Measurements from ENCODE around the gene NPIPB4.
"Not testable (repeated sequence)": the region's sequence is repeated elsewhere in the genome, so short reads cannot be mapped to it uniquely, and the experiment has no call there.

Gene NPIPB4

DNA sequence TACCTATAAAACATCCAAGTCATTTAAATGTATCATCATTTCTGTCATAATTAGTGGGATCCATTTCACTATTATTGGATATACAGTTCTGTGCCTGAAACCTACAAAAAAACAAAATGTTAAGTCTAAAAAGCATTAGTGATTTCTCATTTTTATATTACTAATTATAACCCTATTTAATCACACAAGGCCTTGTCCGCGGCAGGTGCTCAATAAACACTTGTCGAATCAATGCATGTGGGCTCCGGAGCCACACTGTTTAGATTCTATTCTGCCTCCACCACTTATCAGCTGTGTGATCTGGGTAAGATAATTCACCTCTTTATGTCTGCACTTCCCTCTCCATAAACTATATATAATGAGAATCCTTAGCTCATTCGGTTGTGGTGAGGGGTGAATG is at the start of gene NPIPB4:
Gene NPIPB4 (minus strand): TSS at position 101 of the 400 bp plus-strand sequence. CDS start 378 bp downstream, outside the sequence.
- not testable (repeated sequence) for H3K9me3 ChIP-seq (ENCODE audit: control insufficient read depth in 1 of 2, low read length in 2 of 2); H3K4me1 ChIP-seq (ENCODE audit: control insufficient read depth in 1 of 2, insufficient read depth in 2 of 2, low read length in 2 of 2); H3K27ac ChIP-seq (ENCODE audit: low read length); H3K4me3 ChIP-seq (ENCODE audit: low read depth in 1 of 2, low read length in 2 of 2); H3K27me3 ChIP-seq (ENCODE audit: low read depth, low read length); H3K36me3 ChIP-seq (ENCODE audit: control insufficient read depth in 1 of 2, insufficient read depth in 2 of 2, low read length in 2 of 2)

DNA sequence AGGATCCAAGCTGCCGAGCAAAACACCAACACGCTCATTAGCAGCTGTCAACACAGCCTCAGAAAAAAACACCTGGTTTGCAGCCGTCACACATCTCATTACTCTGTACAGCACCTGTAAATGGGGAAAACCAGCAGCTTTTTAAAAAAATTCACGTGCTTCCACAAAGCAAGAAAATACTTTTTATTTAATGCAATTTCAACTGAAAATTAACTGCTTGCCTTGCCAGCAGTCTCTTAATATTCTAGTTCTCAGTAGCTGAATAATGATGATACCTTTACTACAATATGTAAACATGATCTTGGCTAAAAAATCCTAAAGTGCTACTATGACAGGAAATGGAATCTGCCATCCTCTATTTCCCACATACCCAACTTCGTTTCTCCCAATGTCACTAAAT is 41.4 kb upstream of the NPIPB4 start:
- H3K9me3 ChIP-seq (ENCODE audit: control insufficient read depth in 1 of 2, low read length in 2 of 2); H3K27ac ChIP-seq (ENCODE audit: low read length); H3K27me3 ChIP-seq (ENCODE audit: low read depth, low read length); H3K36me3 ChIP-seq (ENCODE audit: control insufficient read depth in 1 of 2, insufficient read depth in 2 of 2, low read length in 2 of 2); H3K4me1 ChIP-seq (ENCODE audit: control insufficient read depth in 1 of 2, insufficient read depth in 2 of 2, low read length in 2 of 2); H3K4me3 ChIP-seq (ENCODE audit: low read depth in 1 of 2, low read length in 2 of 2): not testable (repeated sequence)

DNA sequence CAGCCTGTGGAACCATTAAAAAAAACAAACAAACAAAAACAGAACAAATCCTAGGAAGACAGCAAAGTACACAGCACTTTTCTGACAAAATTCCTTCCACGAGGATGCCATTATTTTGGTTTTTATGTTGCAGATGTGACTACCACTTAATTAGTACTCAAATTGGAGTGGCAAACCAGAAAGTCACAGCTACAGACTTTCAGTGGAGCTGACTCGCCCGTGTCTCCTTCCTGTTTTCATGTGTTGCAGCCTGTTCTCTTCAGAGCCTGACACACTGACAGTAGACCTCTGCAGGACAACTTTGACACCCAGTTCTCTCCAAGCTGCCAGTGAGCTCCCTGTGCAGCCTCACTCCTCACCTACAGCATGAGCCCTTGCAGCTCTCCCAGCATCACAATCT is 24.4 kb upstream of the NPIPB4 start:
- not testable (repeated sequence) for H3K36me3 ChIP-seq (ENCODE audit: control insufficient read depth in 1 of 2, insufficient read depth in 2 of 2, low read length in 2 of 2); H3K4me3 ChIP-seq (ENCODE audit: low read depth in 1 of 2, low read length in 2 of 2); H3K4me1 ChIP-seq (ENCODE audit: control insufficient read depth in 1 of 2, insufficient read depth in 2 of 2, low read length in 2 of 2); H3K27ac ChIP-seq (ENCODE audit: low read length); H3K27me3 ChIP-seq (ENCODE audit: low read depth, low read length); H3K9me3 ChIP-seq (ENCODE audit: control insufficient read depth in 1 of 2, low read length in 2 of 2)

DNA sequence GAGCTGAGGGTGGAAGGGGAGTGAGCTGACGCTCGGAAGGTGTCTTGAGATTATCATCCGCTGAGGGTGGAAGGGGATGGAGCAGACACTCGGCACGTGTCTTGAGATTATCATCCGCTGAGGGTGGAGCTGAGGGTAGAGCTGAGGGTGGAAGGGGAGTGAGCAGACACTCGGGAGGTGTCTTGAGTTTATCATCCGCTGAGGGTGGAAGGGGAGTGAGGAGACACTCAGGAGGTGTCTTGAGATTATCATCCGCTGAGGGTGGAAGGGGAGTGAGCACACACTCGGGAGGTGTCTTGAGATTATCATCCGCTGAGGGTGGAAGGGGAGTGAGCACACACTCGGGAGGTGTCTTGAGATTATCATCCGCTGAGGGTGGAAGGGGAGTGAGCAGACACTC is 20.4 kb downstream of the NPIPB4 start:
- H3K27ac ChIP-seq (ENCODE audit: low read length); H3K36me3 ChIP-seq (ENCODE audit: control insufficient read depth in 1 of 2, insufficient read depth in 2 of 2, low read length in 2 of 2); H3K4me1 ChIP-seq (ENCODE audit: control insufficient read depth in 1 of 2, insufficient read depth in 2 of 2, low read length in 2 of 2); H3K27me3 ChIP-seq (ENCODE audit: low read depth, low read length); H3K9me3 ChIP-seq (ENCODE audit: control insufficient read depth in 1 of 2, low read length in 2 of 2); H3K4me3 ChIP-seq (ENCODE audit: low read depth in 1 of 2, low read length in 2 of 2): not testable (repeated sequence)

DNA sequence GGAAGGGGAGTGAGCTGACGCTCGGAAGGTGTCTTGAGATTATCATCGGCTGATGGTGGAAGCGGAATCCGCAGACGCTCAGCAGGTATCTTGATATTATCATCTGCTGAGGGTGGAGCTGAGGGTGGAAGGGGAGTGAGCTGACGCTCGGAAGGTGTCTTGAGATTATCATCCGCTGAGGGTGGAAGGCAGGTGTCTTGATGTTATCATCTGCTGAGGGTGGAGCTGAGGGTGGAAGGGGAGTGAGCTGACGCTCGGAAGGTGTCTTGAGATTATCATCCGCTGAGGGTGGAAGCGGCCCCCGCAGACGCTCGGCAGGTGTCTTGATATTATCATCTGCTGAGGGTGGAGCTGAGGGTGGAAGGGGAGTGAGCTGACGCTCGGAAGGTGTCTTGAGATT is 21.2 kb downstream of the NPIPB4 start:
- not testable (repeated sequence) for H3K9me3 ChIP-seq (ENCODE audit: control insufficient read depth in 1 of 2, low read length in 2 of 2); H3K4me3 ChIP-seq (ENCODE audit: low read depth in 1 of 2, low read length in 2 of 2); H3K36me3 ChIP-seq (ENCODE audit: control insufficient read depth in 1 of 2, insufficient read depth in 2 of 2, low read length in 2 of 2); H3K27ac ChIP-seq (ENCODE audit: low read length); H3K4me1 ChIP-seq (ENCODE audit: control insufficient read depth in 1 of 2, insufficient read depth in 2 of 2, low read length in 2 of 2); H3K27me3 ChIP-seq (ENCODE audit: low read depth, low read length)

DNA sequence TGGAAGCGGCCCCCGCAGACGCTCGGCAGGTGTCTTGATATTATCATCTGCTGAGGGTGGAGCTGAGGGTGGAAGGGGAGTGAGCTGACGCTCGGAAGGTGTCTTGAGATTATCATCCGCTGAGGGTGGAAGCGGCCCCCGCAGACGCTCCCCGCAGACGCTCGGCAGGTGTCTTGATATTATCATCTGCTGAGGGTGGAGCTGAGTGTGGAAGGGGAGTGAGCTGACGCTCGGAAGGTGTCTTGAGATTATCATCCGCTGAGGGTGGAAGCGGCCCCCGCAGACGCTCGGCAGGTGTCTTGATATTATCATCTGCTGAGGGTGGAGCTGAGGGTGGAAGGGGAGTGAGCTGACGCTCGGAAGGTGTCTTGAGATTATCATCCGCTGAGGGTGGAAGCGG is 21.8 kb downstream of the NPIPB4 start:
- H3K4me3 ChIP-seq (ENCODE audit: low read depth in 1 of 2, low read length in 2 of 2); H3K9me3 ChIP-seq (ENCODE audit: control insufficient read depth in 1 of 2, low read length in 2 of 2); H3K27me3 ChIP-seq (ENCODE audit: low read depth, low read length); H3K27ac ChIP-seq (ENCODE audit: low read length); H3K4me1 ChIP-seq (ENCODE audit: control insufficient read depth in 1 of 2, insufficient read depth in 2 of 2, low read length in 2 of 2); H3K36me3 ChIP-seq (ENCODE audit: control insufficient read depth in 1 of 2, insufficient read depth in 2 of 2, low read length in 2 of 2): not testable (repeated sequence)

DNA sequence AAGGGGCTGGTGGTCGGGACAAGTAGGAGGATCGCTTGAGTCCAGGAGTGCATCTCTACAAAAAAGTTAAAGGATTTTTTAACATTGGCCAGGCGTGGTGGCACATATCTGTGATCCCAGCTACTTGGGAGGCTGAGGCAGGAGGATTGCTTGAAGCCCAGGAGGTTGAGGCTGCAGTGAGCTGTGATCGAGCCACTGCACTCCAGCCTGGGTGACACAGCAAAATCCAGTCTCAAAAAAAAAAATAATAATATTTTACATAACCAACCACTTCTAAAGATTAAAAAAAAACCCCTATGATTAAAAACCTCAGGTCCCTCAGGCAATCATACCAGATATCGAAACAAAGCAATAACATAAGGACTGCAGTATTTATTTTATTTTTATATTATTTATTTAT is 23.3 kb downstream of the NPIPB4 start:
- H3K4me1 ChIP-seq (ENCODE audit: control insufficient read depth in 1 of 2, insufficient read depth in 2 of 2, low read length in 2 of 2); H3K27ac ChIP-seq (ENCODE audit: low read length); H3K9me3 ChIP-seq (ENCODE audit: control insufficient read depth in 1 of 2, low read length in 2 of 2); H3K36me3 ChIP-seq (ENCODE audit: control insufficient read depth in 1 of 2, insufficient read depth in 2 of 2, low read length in 2 of 2); H3K4me3 ChIP-seq (ENCODE audit: low read depth in 1 of 2, low read length in 2 of 2); H3K27me3 ChIP-seq (ENCODE audit: low read depth, low read length): not testable (repeated sequence)

DNA sequence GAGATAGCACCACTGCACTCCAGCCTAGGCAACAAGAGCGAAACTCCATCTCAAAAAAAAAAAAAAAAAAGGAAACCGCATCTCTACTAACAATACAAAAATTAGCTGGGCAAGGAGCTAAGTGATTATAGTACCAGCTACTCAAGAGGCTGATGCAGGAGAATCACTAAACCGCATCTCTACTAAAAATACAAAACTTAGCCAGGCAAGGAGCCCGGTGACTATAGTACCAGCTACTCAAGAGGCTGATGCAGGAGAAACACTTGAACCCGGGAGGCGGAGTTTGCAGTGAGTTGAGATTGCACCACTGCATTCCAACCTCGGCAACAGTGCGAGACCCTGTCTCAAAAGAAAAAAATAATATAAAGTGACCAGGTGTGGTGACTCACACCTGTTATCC is 27.6 kb downstream of the NPIPB4 start:
- H3K36me3 ChIP-seq (ENCODE audit: control insufficient read depth in 1 of 2, insufficient read depth in 2 of 2, low read length in 2 of 2); H3K9me3 ChIP-seq (ENCODE audit: control insufficient read depth in 1 of 2, low read length in 2 of 2); H3K27me3 ChIP-seq (ENCODE audit: low read depth, low read length); H3K4me3 ChIP-seq (ENCODE audit: low read depth in 1 of 2, low read length in 2 of 2); H3K4me1 ChIP-seq (ENCODE audit: control insufficient read depth in 1 of 2, insufficient read depth in 2 of 2, low read length in 2 of 2); H3K27ac ChIP-seq (ENCODE audit: low read length): not testable (repeated sequence)

DNA sequence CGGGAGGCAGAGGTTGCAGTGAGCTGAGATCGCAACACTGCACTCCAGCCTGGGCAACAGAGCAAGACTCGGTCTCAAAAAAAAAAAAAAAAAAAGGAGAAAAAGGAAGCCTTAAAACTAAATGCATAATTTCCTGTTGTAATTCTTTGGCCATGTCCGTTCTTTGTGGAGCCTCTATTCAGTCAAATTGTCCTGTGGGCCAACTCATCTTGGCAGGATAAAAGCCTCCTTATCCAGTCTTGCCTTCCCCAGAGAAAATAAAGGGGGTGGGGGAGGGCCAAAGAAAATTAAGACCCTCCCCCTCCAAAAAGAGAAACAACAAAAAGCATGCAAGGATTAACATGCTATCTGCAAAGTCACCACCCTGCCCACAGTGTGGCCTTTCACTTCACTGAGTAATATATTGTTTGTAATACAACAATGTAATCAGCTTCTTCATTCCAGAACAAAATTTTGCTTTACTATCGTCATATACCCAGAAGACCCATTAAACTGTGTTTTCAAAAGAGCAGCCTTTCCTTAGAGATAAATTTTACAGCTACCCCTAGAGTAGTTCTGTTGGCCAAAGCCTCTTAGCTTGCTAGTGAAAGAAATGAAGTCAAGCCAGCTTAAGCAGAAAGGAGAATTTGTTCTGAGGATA is 31.4 kb downstream of the NPIPB4 start:
- not testable (repeated sequence) for H3K27me3 ChIP-seq (ENCODE audit: low read depth, low read length); H3K4me3 ChIP-seq (ENCODE audit: low read depth in 1 of 2, low read length in 2 of 2); H3K27ac ChIP-seq (ENCODE audit: low read length); H3K9me3 ChIP-seq (ENCODE audit: control insufficient read depth in 1 of 2, low read length in 2 of 2); H3K4me1 ChIP-seq (ENCODE audit: control insufficient read depth in 1 of 2, insufficient read depth in 2 of 2, low read length in 2 of 2); H3K36me3 ChIP-seq (ENCODE audit: control insufficient read depth in 1 of 2, insufficient read depth in 2 of 2, low read length in 2 of 2)

DNA sequence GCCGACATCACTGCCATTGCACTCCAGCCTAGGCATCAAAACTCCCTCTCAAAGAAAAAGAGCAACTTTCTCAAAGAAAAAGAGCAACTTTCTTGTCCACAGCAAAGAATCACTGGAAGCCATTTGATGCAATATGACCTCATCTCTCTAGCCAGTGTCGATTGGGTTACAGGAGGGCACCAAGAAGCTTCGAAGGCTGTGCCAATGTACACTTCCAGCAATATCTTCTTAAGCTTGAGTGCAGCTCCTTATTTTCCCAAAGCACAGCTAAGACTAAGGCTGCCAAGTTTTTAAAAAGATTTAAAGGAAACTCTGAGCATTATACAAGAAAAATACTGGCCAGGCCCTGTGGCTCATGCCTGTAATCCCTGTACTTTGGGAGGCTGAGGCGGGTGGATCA is 32.0 kb downstream of the NPIPB4 start:
- H3K4me1 ChIP-seq (ENCODE audit: control insufficient read depth in 1 of 2, insufficient read depth in 2 of 2, low read length in 2 of 2); H3K4me3 ChIP-seq (ENCODE audit: low read depth in 1 of 2, low read length in 2 of 2); H3K27me3 ChIP-seq (ENCODE audit: low read depth, low read length); H3K36me3 ChIP-seq (ENCODE audit: control insufficient read depth in 1 of 2, insufficient read depth in 2 of 2, low read length in 2 of 2); H3K9me3 ChIP-seq (ENCODE audit: control insufficient read depth in 1 of 2, low read length in 2 of 2); H3K27ac ChIP-seq (ENCODE audit: low read length): not testable (repeated sequence)

DNA sequence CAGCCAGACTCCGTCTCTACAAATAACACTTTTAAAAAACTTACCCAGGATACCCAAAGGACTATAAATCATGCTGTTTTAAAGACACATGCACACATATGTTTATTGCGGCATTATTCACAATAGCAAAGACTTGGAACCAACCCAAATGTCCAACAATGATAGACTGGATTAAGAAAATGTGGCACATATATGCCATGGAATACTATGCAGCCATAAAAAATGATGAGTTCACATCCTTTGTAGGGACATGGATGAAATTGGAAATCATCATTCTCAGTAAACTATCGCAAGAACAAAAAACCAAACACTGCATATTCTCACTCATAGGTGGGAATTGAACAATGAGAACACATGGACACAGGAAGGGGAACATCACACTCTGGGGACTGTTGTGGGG is 34.3 kb downstream of the NPIPB4 start:
- H3K4me3 ChIP-seq (ENCODE audit: low read depth in 1 of 2, low read length in 2 of 2); H3K27ac ChIP-seq (ENCODE audit: low read length); H3K4me1 ChIP-seq (ENCODE audit: control insufficient read depth in 1 of 2, insufficient read depth in 2 of 2, low read length in 2 of 2); H3K36me3 ChIP-seq (ENCODE audit: control insufficient read depth in 1 of 2, insufficient read depth in 2 of 2, low read length in 2 of 2); H3K27me3 ChIP-seq (ENCODE audit: low read depth, low read length); H3K9me3 ChIP-seq (ENCODE audit: control insufficient read depth in 1 of 2, low read length in 2 of 2): not testable (repeated sequence)

DNA sequence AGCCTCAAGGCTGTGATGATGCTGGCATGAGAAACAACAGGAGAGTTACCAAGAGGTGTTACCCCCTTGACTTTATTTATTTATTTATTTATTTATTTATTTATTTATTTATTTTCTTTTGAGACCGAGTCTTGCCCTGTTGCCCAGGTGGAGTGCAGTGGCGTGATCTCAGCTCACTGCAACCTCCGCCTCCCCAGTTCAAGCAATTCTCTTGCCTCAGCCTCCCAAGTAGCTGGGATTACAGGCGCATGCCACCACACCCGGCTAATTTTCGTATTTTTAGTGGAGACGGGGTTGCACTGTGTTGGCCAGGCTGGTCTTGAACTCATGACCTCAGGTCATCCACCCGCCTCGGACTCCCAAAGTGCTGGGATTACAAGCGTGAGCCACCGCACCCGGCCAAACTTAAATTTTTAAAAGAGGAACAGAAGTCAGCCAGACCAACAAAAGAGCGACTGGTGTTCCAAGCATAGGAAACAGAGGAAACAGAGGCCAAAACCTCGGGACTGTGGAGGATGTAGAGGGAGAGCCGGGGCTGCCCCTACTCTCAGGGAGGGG is 36.6 kb downstream of the NPIPB4 start:
- H3K9me3 ChIP-seq (ENCODE audit: control insufficient read depth in 1 of 2, low read length in 2 of 2); H3K27me3 ChIP-seq (ENCODE audit: low read depth, low read length); H3K27ac ChIP-seq (ENCODE audit: low read length); H3K36me3 ChIP-seq (ENCODE audit: control insufficient read depth in 1 of 2, insufficient read depth in 2 of 2, low read length in 2 of 2); H3K4me1 ChIP-seq (ENCODE audit: control insufficient read depth in 1 of 2, insufficient read depth in 2 of 2, low read length in 2 of 2): not testable (repeated sequence)
- H3K4me3 ChIP-seq (ENCODE audit: low read depth in 1 of 2, low read length in 2 of 2), result peak overlapping the region; percentile 56 to 64

Data from muscle layer of duodenum (tissue), 2 donors.